ENCODE data around the gene MAN1A2.
A peak's percentile ranks its signal among the peaks of the same experiment; 100 is the strongest.

The MAN1A2 gene

GRCh38 chr1:117561551-117561950 is 194.3 kb downstream of the MAN1A2 start:
- no peak for DNase-seq

- no peak for DNase-seq
Measured at GRCh38 chr1:117562581-117563491, 195.6 kb downstream of the MAN1A2 start.

- no peak for DNase-seq
Measured at GRCh38 chr1:117563492-117563875, 196.2 kb downstream of the MAN1A2 start.

- DNase-seq = no peak
Measured at GRCh38 chr1:117564227-117565075, 197.2 kb downstream of the MAN1A2 start.

- DNase-seq = no peak
Measured at GRCh38 chr1:117565076-117565556, 197.9 kb downstream of the MAN1A2 start.

GRCh38 chr1:117565745-117566455 is 198.7 kb downstream of the MAN1A2 start:
- peak in 1 of 2 experiments; percentile 12 for DNase-seq

- no peak for DNase-seq
Measured at GRCh38 chr1:117566556-117566955, 199.3 kb downstream of the MAN1A2 start.

- DNase-seq = no peak
Measured at GRCh38 chr1:117567435-117567834, 200.2 kb downstream of the MAN1A2 start.

GRCh38 chr1:117567976-117568375 is 200.7 kb downstream of the MAN1A2 start:
- DNase-seq = no peak

- DNase-seq = no peak
Measured at GRCh38 chr1:117568999-117569398, 201.8 kb downstream of the MAN1A2 start.

GRCh38 chr1:117569856-117570255 is 202.6 kb downstream of the MAN1A2 start:
- no peak for DNase-seq

- peak; percentile 18 to 52 for DNase-seq
Measured at GRCh38 chr1:117570988-117571409, 203.8 kb downstream of the MAN1A2 start.

- DNase-seq = no peak
Measured at GRCh38 chr1:117571496-117571895, 204.2 kb downstream of the MAN1A2 start.

- no peak for DNase-seq
Measured at GRCh38 chr1:117572546-117572945, 205.3 kb downstream of the MAN1A2 start.

GRCh38 chr1:117573386-117574023 is 206.3 kb downstream of the MAN1A2 start:
- no peak for DNase-seq

GRCh38 chr1:117574161-117574835 is 207.0 kb downstream of the MAN1A2 start:
- DNase-seq = no peak

GRCh38 chr1:117575586-117576225 is 208.5 kb downstream of the MAN1A2 start:
- no peak for DNase-seq

- DNase-seq = no peak
Measured at GRCh38 chr1:117576236-117576635, 209.0 kb downstream of the MAN1A2 start.

GRCh38 chr1:117577191-117577885 is 210.1 kb downstream of the MAN1A2 start:
- no peak for DNase-seq

GRCh38 chr1:117578466-117578865 is 211.2 kb downstream of the MAN1A2 start:
- DNase-seq = no peak
